SK-N-SH (cell line): ENCODE results near the gene COL5A2. TPM values are rescaled to one million over a fixed set of nuclear protein-coding genes. Genes with fewer than 3 reads are reported as not detected.
A peak's percentile ranks its signal among the peaks of the same experiment; 100 is the strongest.

ENCODE experiments used
- CTCF ChIA-PET: fragments of 300-600, 350-600 bp; formaldehyde crosslinking; extraction: SDS; loops from one replicate; lab custom pipeline; 2021; lab: Yijun Ruan, JAX
- POLR2A ChIA-PET: fragments of 350-600 bp; sonication (Branson Sonifier 250); formaldehyde crosslinking; extraction: SDS; loops from one replicate; lab custom pipeline; 2020; ENCODE audit warnings: antibody characterized with exemption, inconsistent platforms; lab: Yijun Ruan, JAX
- DNase-seq: peaks from one replicate; pipeline ENCODE4 v3.0.0; 2012
- H2AFZ ChIP-seq: fragments of 200-600 bp; sonication (generic); 2 replicates; pipeline ENCODE4 v1.8.1; 2016; ENCODE audit warnings: antibody characterized with exemption, mild to moderate bottlenecking, low read depth
- H3F3A ChIP-seq: fragments of 200-600 bp; sonication (generic); replicated peaks from 2 replicates; pipeline ENCODE3; 2016; ENCODE audit warnings: antibody characterized with exemption, mild to moderate bottlenecking; ENCODE audit not compliant: insufficient read depth
- H3K27ac ChIP-seq, 2 experiments: fragments of 200-500 bp in 1 of 2; fragments of 200-600 bp in 1 of 2; sonication (Bioruptor generic) in 1 of 2; sonication (generic), shearing (Covaris generic) in 1 of 2; 2 replicates each; pipeline versions ENCODE4 v1.5.1 to v1.6.1; 2014 to 2016; ENCODE audit warnings: low read depth in 2 of 2, inconsistent platforms in 1 of 2, low read length in 1 of 2, mild to moderate bottlenecking in 1 of 2, mixed read lengths in 1 of 2
- H3K27me3 ChIP-seq: fragments of 200-600 bp; sonication (generic), shearing (Covaris generic); 2 replicates; pipeline ENCODE4 v1.6.1; 2016; ENCODE audit warnings: mixed run types; ENCODE audit not compliant: insufficient read depth
- H3K36me3 ChIP-seq, 2 experiments: fragments of 200-500 bp in 1 of 2; fragments of 200-600 bp in 1 of 2; sonication (Bioruptor generic) in 1 of 2; sonication (generic) in 1 of 2; replicated peaks in 1 of 2; 2 replicates each; pipeline versions ENCODE3 to v1.5.1; 2014 to 2016; ENCODE audit warnings: low read length in 1 of 2, mild to moderate bottlenecking in 1 of 2; ENCODE audit not compliant: insufficient read depth in 2 of 2, control insufficient read depth in 1 of 2
- H3K4me1 ChIP-seq, 2 experiments: fragments of 200-500 bp in 1 of 2; fragments of 200-600 bp in 1 of 2; sonication (Bioruptor generic) in 1 of 2; sonication (generic), shearing (Covaris generic) in 1 of 2; 2 replicates each; pipeline versions ENCODE4 v1.5.1 to v1.6.1; 2014 to 2016; ENCODE audit warnings: low read depth in 1 of 2, low read length in 1 of 2, mixed run types in 1 of 2; ENCODE audit not compliant: insufficient read depth in 2 of 2, control insufficient read depth in 1 of 2
- H3K4me2 ChIP-seq: fragments of 200-600 bp; sonication (generic), shearing (Covaris generic); 2 replicates; pipeline ENCODE4 v1.6.1; 2017; ENCODE audit warnings: mixed run types
- H3K4me3 ChIP-seq, 2 experiments: fragments of 200-500 bp in 1 of 2; fragments of 200-600 bp in 1 of 2; sonication (Bioruptor generic) in 1 of 2; sonication (generic), shearing (Covaris generic) in 1 of 2; 2 replicates each; pipeline versions ENCODE4 v1.5.1 to v1.8.1; 2014 to 2016; ENCODE audit warnings: low read depth in 2 of 2, inconsistent platforms in 1 of 2, low read length in 1 of 2, mild to moderate bottlenecking in 1 of 2, mixed read lengths in 1 of 2, moderate library complexity in 1 of 2
- H3K79me2 ChIP-seq: fragments of 200-600 bp; sonication (generic); 2 replicates; pipeline ENCODE4 v1.8.1; 2017; ENCODE audit warnings: mild to moderate bottlenecking; ENCODE audit not compliant: insufficient read depth
- H3K9ac ChIP-seq: fragments of 200-600 bp; sonication (generic); 2 replicates; pipeline ENCODE4 v1.6.1; 2017; ENCODE audit warnings: mixed run types
- H3K9me2 ChIP-seq: fragments of 200-600 bp; sonication (generic); 2 replicates; pipeline ENCODE4 v1.6.1; 2017; ENCODE audit warnings: mixed run types
- H3K9me3 ChIP-seq: fragments of 200-600 bp; sonication (generic); 2 replicates; pipeline ENCODE4 v1.6.1; 2017; ENCODE audit warnings: mixed run types, mild to moderate bottlenecking, moderate library complexity
- H4K20me1 ChIP-seq: fragments of 200-600 bp; sonication (generic); 2 replicates; pipeline ENCODE4 v1.6.1; 2017; ENCODE audit warnings: mild to moderate bottlenecking, mixed run types; ENCODE audit not compliant: insufficient read depth
- CTCF ChIP-seq: fragments of 200-600 bp; sonication (generic); IDR thresholded peaks from 2 replicates; pipeline ENCODE4 v1.6.1; 2017; ENCODE audit warnings: antibody characterized with exemption, mild to moderate bottlenecking, moderate library complexity
- FOSL2 ChIP-seq: IDR thresholded peaks from 2 replicates; pipeline ENCODE4 v1.4.0; 2012; ENCODE audit warnings: low read depth, mild to moderate bottlenecking, moderate library complexity, borderline replicate concordance
- MEF2A ChIP-seq: IDR thresholded peaks from 2 replicates; pipeline ENCODE4 v1.4.0; 2012; ENCODE audit warnings: low read depth, borderline replicate concordance
- NFIC ChIP-seq: IDR thresholded peaks from 2 replicates; pipeline ENCODE4 v1.4.0; 2012; ENCODE audit warnings: borderline replicate concordance
- PBX3 ChIP-seq: IDR thresholded peaks from 2 replicates; pipeline ENCODE4; 2012
- POLR2AphosphoS5 ChIP-seq: IDR thresholded peaks from 2 replicates; pipeline ENCODE4 v1.6.1; 2012; ENCODE audit warnings: low read depth, low read length
- RCOR1 ChIP-seq: fragments of 150-350 bp; IDR thresholded peaks from 2 replicates; pipeline ENCODE4 v1.6.1; 2017; ENCODE audit warnings: antibody characterized with exemption, low read length
- RFX5 ChIP-seq: IDR thresholded peaks from 2 replicates; pipeline ENCODE4 v1.6.1; 2012; ENCODE audit warnings: mild to moderate bottlenecking, improper control_type of control experiment, low read length
- TAF1 ChIP-seq: IDR thresholded peaks from 2 replicates; pipeline ENCODE4 v1.6.1; 2012; ENCODE audit warnings: low read depth, mild to moderate bottlenecking, low read length, moderate library complexity, borderline replicate concordance
- TCF12 ChIP-seq: IDR thresholded peaks from 2 replicates; pipeline ENCODE4 v1.4.0; 2012
- USF1 ChIP-seq: IDR thresholded peaks from 2 replicates; pipeline ENCODE4 v1.4.0; 2012; ENCODE audit warnings: low read depth, borderline replicate concordance
- WGBS: methylation state at CpG from one replicate; pipeline ENCODE4 v1.1.6; 2017; ENCODE audit warnings: low lambda C conversion rate; 5-methylcytosine and 5-hydroxymethylcytosine counted together
- polyA plus RNA-seq, 3 experiments: library from polyadenylated mRNA; depleted of rRNA; stranded (reverse); fragments of >200 nt; gene quantifications; 2 replicates each; pipeline ENCODE4 v1.2.3, GENCODE V29; 2012

Gene COL5A2
- polyA plus RNA-seq, 1 of the 3 experiments (the other 2 are of a cell fraction) = 20.4 TPM

- TF ChIP-seq CTCF = no peak
Measured at GRCh38 chr2:189226017-189226416, 46.5 kb upstream of the COL5A2 start (continued).

- Histone ChIP-seq H3F3A (peaks cover 32% of the 10 kb centered on the region), H3K4me2 (no peak overlapping the region), H4K20me1 (no peaks in the 10 kb centered on the region)
- no peak for TF ChIP-seq RCOR1
- no peak for TF ChIP-seq USF1
- TF ChIP-seq MEF2A = no peak
- TF ChIP-seq RFX5 = no peak
- TF ChIP-seq, all 33 proteins: peak for 0
- peaks cover 13 to 17% of the 10 kb centered on the region in 2 experiments; a peak in 3 of 4 replicates for H3K4me1 ChIP-seq
- no peaks in the 10 kb centered on the region for H3K36me3 ChIP-seq
- H3K4me3 ChIP-seq = peak overlapping the region in 1 of 2 experiments; percentile 2; a peak in 1 of 4 replicates
- ChIA-PET POLR2A (no interaction called here), CTCF (interaction anchor here (0.7 kb wide), 1 partner anchor 9 kb away, joined by 4 read pairs; no protein-coding TSS in a partner anchor)
- H3K27me3 ChIP-seq = no peaks in the 10 kb centered on the region
- DNase-seq = no peak
- H3K9me3 ChIP-seq = peaks cover 13% of the 10 kb centered on the region; the same call in 1 of the 2 replicates
- H3K9me2 ChIP-seq = no peaks in the 10 kb centered on the region
- no peak overlapping the region for H2AFZ ChIP-seq
- WGBS = 86% methylated on average over 2 of the region's 2 CpGs
- H3K9ac ChIP-seq = no peak overlapping the region
- no peaks in the 10 kb centered on the region for H3K79me2 ChIP-seq
- no peak overlapping the region for H3K27ac ChIP-seq
Measured at GRCh38 chr2:189225032-189225431, 45.5 kb upstream of the COL5A2 start.

GRCh38 chr2:189222468-189223105, 43.0 kb upstream of the COL5A2 start:
- Histone ChIP-seq H3K36me3 (no peaks in the 10 kb centered on the region), H3K4me1 (peaks cover 14 to 24% of the 10 kb centered on the region in 2 experiments; a peak in 3 of 4 replicates), H2AFZ (peak overlapping the region; percentile 48; the same call in 1 of the 2 replicates), H3K27me3 (no peaks in the 10 kb centered on the region), H3K9me2 (no peaks in the 10 kb centered on the region), H3K4me2 (peak overlapping the region; percentile 45), H4K20me1 (no peaks in the 10 kb centered on the region), H3F3A (peaks cover 31% of the 10 kb centered on the region), H3K27ac (peak overlapping the region; percentile 85 to 86), H3K9ac (peak overlapping the region; percentile 26; the same call in 1 of the 2 replicates), H3K4me3 (peak overlapping the region in 1 of 2 experiments; percentile 3; a peak in 1 of 4 replicates)
- no peak for DNase-seq
- no peak for TF ChIP-seq RCOR1
- TF ChIP-seq POLR2AphosphoS5 = peak; percentile 26; the same call in 1 of the 2 replicates
- TF ChIP-seq PBX3 = peak; percentile 50
- TF ChIP-seq TCF12 = peak; percentile 40; the same call in 1 of the 2 replicates
- TF ChIP-seq NFIC = peak; percentile 84
- TF ChIP-seq TAF1 = no peak
- no peak for TF ChIP-seq FOSL2
- TF ChIP-seq, all 33 proteins: peak for 4
- 0 out of 2 replicates have a peak, but pooled peaks cover 8% of the 10 kb centered on the region for H3K9me3 ChIP-seq
- ChIA-PET CTCF (no interaction called here), POLR2A (no interaction called here)
- H3K79me2 ChIP-seq = no peaks in the 10 kb centered on the region
- WGBS = 32% methylated on average over 4 of the region's 4 CpGs
